Esophagus squamous epithelium (tissue), 4 donors: Measurements from ENCODE around the gene TPCN2.

Experiments used
- CTCF ChIP-seq, 6 experiments: fragments of 450-650 bp in 4 of 6; fragments of 200-600 bp in 2 of 6; sonication (generic) in 2 of 6; IDR thresholded peaks; one replicate each; pipeline ENCODE4 v1.5.1; 2016 to 2019; ENCODE audit warnings: antibody characterized with exemption in 6 of 6, mild to moderate bottlenecking in 4 of 6, moderate library complexity in 4 of 6
- POLR2A ChIP-seq, 4 donors: fragments of 450-650 bp; IDR thresholded peaks; one replicate each; pipeline ENCODE4 v1.6.1; 2017; ENCODE audit warnings: antibody characterized with exemption in 4 of 4, mild to moderate bottlenecking in 4 of 4, moderate library complexity in 3 of 4

DNA sequence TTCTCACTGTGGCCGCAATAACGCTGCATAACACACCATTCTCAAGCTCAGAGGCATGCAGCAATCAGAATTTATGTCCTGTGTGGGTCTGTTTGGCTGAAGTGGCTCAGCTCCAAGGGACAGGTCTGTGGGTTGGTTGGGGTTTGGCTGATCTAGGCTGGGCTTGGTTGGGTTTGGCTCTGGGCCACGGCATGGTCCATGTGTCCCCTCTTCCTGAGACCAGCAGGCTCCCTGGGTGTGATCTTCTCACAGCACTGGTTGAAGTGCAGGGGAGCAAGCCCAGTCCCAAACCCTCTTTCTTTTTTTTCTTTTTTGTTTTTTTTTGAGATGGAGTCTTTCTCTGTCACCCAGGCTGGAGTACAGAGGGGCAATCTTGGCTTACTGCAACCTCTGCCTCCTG is 132.0 kb downstream of the TPCN2 start:
- TF ChIP-seq POLR2A (IDR thresholded peaks at IDR 0.05), result no peak
- no peak for TF ChIP-seq CTCF (IDR thresholded peaks at IDR 0.05)
